Fibroblast of lung (primary cell): Measurements from ENCODE around the gene KRT78.

Experiments
- EZH2 ChIP-seq: IDR thresholded peaks from 2 replicates; pipeline ENCODE4 v1.5.1; 2012; ENCODE audit warnings: low read length, control low read depth, mild to moderate bottlenecking; ENCODE audit errors: missing control alignments
- TF ChIP-seq, protein P1 (sequence below), 2 donors: IDR thresholded peaks in 1 of 2; conservative IDR thresholded peaks in 1 of 2; 1 replicate in 1 of 2; 2 replicates in 1 of 2; pipeline ENCODE4 v1.5.1; 2011 to 2012; ENCODE audit warnings: low read length in 2 of 2, control low read depth in 1 of 2, inconsistent platforms in 1 of 2, low read depth in 1 of 2, mild to moderate bottlenecking in 1 of 2

DNA sequence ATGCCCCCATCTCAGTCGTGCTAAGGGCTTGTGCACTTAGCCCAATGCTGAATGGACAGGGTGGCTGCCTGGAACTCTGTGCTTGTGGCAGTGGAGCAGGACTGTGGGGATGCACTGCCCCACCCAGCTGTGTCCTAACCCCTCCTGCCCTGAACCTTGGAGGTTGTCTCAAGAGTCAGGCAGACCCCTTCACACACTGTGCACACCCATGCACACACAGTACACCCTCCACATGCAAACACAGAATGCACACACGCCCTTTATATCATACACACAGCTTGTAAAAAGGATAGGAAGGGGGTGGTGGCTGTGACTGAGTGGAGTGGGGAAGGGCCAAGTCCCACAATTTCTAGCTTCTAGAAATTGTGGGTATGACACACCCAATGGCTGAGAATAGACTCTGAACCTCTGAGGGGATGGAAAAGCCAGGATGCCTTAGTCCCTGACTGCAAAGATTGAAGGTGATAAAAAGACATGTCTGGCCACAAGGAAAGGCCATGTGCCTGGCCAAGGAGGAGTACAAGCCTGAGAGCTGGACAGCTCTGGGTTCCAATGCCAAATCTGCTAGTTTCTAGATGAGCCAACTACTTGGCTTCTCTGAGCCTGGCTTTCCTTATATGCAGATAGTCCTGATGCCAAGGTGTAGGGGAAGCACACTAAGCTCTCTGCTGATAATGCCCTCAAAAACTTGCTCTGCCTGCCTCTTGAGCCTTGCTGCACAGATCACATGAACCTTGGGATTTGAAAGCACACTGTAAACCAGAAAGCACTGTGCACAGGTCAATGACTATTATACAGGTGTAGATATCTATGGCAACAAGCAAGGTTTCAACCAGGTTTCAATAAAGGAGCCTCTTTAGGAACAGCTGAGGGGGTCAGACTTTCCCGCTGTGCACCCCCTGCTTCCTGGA, 47.7 kb upstream of the KRT78 start:
- TF ChIP-seq, protein P1, sequence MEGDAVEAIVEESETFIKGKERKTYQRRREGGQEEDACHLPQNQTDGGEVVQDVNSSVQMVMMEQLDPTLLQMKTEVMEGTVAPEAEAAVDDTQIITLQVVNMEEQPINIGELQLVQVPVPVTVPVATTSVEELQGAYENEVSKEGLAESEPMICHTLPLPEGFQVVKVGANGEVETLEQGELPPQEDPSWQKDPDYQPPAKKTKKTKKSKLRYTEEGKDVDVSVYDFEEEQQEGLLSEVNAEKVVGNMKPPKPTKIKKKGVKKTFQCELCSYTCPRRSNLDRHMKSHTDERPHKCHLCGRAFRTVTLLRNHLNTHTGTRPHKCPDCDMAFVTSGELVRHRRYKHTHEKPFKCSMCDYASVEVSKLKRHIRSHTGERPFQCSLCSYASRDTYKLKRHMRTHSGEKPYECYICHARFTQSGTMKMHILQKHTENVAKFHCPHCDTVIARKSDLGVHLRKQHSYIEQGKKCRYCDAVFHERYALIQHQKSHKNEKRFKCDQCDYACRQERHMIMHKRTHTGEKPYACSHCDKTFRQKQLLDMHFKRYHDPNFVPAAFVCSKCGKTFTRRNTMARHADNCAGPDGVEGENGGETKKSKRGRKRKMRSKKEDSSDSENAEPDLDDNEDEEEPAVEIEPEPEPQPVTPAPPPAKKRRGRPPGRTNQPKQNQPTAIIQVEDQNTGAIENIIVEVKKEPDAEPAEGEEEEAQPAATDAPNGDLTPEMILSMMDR (conservative IDR thresholded peaks at IDR 0.05 in 1 of 2, IDR thresholded peaks at IDR 0.05 in 1 of 2; ENCODE audit: low read depth in 1 of 2, low read length in 2 of 2), result no peak
- no peak for TF ChIP-seq EZH2
